Measurements from ENCODE around the gene RARS1. TPM values are rescaled to one million over a fixed set of nuclear protein-coding genes. Genes with fewer than 3 reads are reported as not detected.

The RARS1 gene
- total RNA-seq, 5 donors from 2014 or later (not counting 1 experiment from before 2014, with no cell fraction given), result 57.6 to 84.8 (median 62.6) TPM

GRCh38 chr5:168464641-168465040 lies 21.6 kb upstream of the RARS1 start:
- WGBS (ENCODE audit: insufficient coverage), result 95% methylated on average over 15 of the region's 20 CpGs

GRCh38 chr5:168467755-168468330 lies 18.4 kb upstream of the RARS1 start:
- 90% methylated on average over 10 of the region's 12 CpGs for WGBS (ENCODE audit: insufficient coverage)
- CTCF ChIA-PET, result no interaction called here

More at GRCh38 chr5:168464641-168465040, 21.6 kb upstream of the RARS1 start:
- H3K27ac ChIP-seq (ENCODE audit: low read length), result no peak overlapping the region
- CTCF ChIA-PET, result interaction anchor here in 1 of 2 donors (0.5 kb wide), 1 partner anchor 20 kb away, joined by 3 read pairs; no protein-coding TSS in a partner anchor
- no peaks in the 10 kb centered on the region for H3K4me1 ChIP-seq (ENCODE audit: control insufficient read depth in 1 of 2, extremely low read depth in 1 of 2, insufficient read depth in 2 of 2, low read length in 2 of 2)
- H3K9me3 ChIP-seq, result no peaks in the 10 kb centered on the region
- H3K36me3 ChIP-seq (ENCODE audit: control insufficient read depth in 2 of 2, extremely low read depth in 1 of 2, insufficient read depth in 1 of 2, low read length in 1 of 2), result no peaks in the 10 kb centered on the region
- no peak overlapping the region for H3K27ac Mint-ChIP-seq
- no peak for ATAC-seq (replicated peaks in 1 of 4)
- POLR2A ChIA-PET, result no interaction called here
- H3K36me3 Mint-ChIP-seq, result no peaks in the 10 kb centered on the region
- H3K4me3 Mint-ChIP-seq, result no peak overlapping the region
- H3K27me3 Mint-ChIP-seq, result peaks cover under 1 to 3% of the 10 kb centered on the region in 2 donors
- no peak overlapping the region for H3K4me3 ChIP-seq (ENCODE audit: control insufficient read depth in 1 of 2, extremely low read depth in 1 of 2, low read length in 1 of 2)
- H3K9me3 Mint-ChIP-seq, result no peaks in the 10 kb centered on the region
- no peaks in the 10 kb centered on the region for H3K4me1 Mint-ChIP-seq
- H3K27me3 ChIP-seq (replicated peaks in 1 of 2; ENCODE audit: control insufficient read depth in 2 of 2, extremely low read depth in 1 of 2, insufficient read depth in 2 of 2, low read length in 1 of 2), result peaks cover 0 to 8% of the 10 kb centered on the region in 2 experiments
- no peak for DNase-seq

GRCh38 chr5:168468836-168469235 lies 17.4 kb upstream of the RARS1 start:
- no peaks in the 10 kb centered on the region for H3K4me1 ChIP-seq (ENCODE audit: control insufficient read depth in 1 of 2, extremely low read depth in 1 of 2, insufficient read depth in 2 of 2, low read length in 2 of 2)
- DNase-seq (no peak), ATAC-seq (replicated peaks in 1 of 4) (no peak)
- Mint-ChIP-seq H3K36me3 (no peaks in the 10 kb centered on the region), H3K4me1 (no peaks in the 10 kb centered on the region), H3K4me3 (no peak overlapping the region), H3K9me3 (no peaks in the 10 kb centered on the region), H3K27me3 (peaks cover 6 to 7% of the 10 kb centered on the region in 2 donors), H3K27ac (no peak overlapping the region)
- no peaks in the 10 kb centered on the region for H3K9me3 ChIP-seq
- H3K36me3 ChIP-seq (ENCODE audit: control insufficient read depth in 2 of 2, extremely low read depth in 1 of 2, insufficient read depth in 1 of 2, low read length in 1 of 2), result no peaks in the 10 kb centered on the region
- no peak overlapping the region for H3K27ac ChIP-seq (ENCODE audit: low read length)
- no peak overlapping the region for H3K4me3 ChIP-seq (ENCODE audit: control insufficient read depth in 1 of 2, extremely low read depth in 1 of 2, low read length in 1 of 2)
- ChIA-PET CTCF (no interaction called here), POLR2A (no interaction called here)
- WGBS (ENCODE audit: insufficient coverage), result 100% methylated on average over 5 of the region's 8 CpGs
- peaks cover 0 to 5% of the 10 kb centered on the region in 2 experiments for H3K27me3 ChIP-seq (replicated peaks in 1 of 2; ENCODE audit: control insufficient read depth in 2 of 2, extremely low read depth in 1 of 2, insufficient read depth in 2 of 2, low read length in 1 of 2)

More at GRCh38 chr5:168467755-168468330, 18.4 kb upstream of the RARS1 start:
- H3K9me3 ChIP-seq, result no peaks in the 10 kb centered on the region
- POLR2A ChIA-PET, result no interaction called here
- DNase-seq (no peak), ATAC-seq (replicated peaks in 1 of 4) (no peak)
- no peaks in the 10 kb centered on the region for H3K36me3 ChIP-seq (ENCODE audit: control insufficient read depth in 2 of 2, extremely low read depth in 1 of 2, insufficient read depth in 1 of 2, low read length in 1 of 2)
- H3K27ac Mint-ChIP-seq, result no peak overlapping the region
- H3K9me3 Mint-ChIP-seq, result no peaks in the 10 kb centered on the region
- no peak overlapping the region for H3K27ac ChIP-seq (ENCODE audit: low read length)
- H3K27me3 ChIP-seq (replicated peaks in 1 of 2; ENCODE audit: control insufficient read depth in 2 of 2, extremely low read depth in 1 of 2, insufficient read depth in 2 of 2, low read length in 1 of 2), result peaks cover 0 to 5% of the 10 kb centered on the region in 2 experiments
- no peaks in the 10 kb centered on the region for H3K36me3 Mint-ChIP-seq
- no peak overlapping the region for H3K4me3 Mint-ChIP-seq
- H3K4me1 Mint-ChIP-seq, result no peaks in the 10 kb centered on the region
- no peak overlapping the region for H3K4me3 ChIP-seq (ENCODE audit: control insufficient read depth in 1 of 2, extremely low read depth in 1 of 2, low read length in 1 of 2)
- H3K27me3 Mint-ChIP-seq, result peaks cover 4 to 8% of the 10 kb centered on the region in 2 donors
- H3K4me1 ChIP-seq (ENCODE audit: control insufficient read depth in 1 of 2, extremely low read depth in 1 of 2, insufficient read depth in 2 of 2, low read length in 2 of 2), result no peaks in the 10 kb centered on the region

DNA sequence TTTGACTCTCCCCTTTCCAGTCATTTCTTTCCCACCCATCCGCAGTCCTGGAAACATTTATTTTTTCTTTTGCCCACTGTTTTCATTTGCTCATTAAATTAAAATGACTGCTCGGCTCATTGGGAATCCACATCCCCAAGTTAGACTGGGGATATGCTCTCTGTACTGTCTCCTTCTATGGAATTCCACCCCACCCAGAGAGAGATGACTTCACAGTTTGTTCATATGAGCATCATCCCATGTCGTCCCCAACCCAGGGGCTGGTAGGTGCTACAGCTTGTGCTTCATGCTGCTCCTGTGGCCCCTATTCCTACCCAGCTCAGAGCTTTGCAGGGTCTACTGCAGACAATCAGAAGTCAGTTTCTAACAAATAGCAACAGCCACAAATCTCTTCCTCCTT lies 16.5 kb upstream of the RARS1 start:
- Histone ChIP-seq H3K27me3 (replicated peaks in 1 of 2; ENCODE audit: control insufficient read depth in 2 of 2, extremely low read depth in 1 of 2, insufficient read depth in 2 of 2, low read length in 1 of 2) (peaks cover 0 to 5% of the 10 kb centered on the region in 2 experiments), H3K9me3 (no peaks in the 10 kb centered on the region), H3K4me1 (ENCODE audit: control insufficient read depth in 1 of 2, extremely low read depth in 1 of 2, insufficient read depth in 2 of 2, low read length in 2 of 2) (no peaks in the 10 kb centered on the region), H3K36me3 (ENCODE audit: control insufficient read depth in 2 of 2, extremely low read depth in 1 of 2, insufficient read depth in 1 of 2, low read length in 1 of 2) (no peaks in the 10 kb centered on the region), H3K27ac (ENCODE audit: low read length) (no peak overlapping the region), H3K4me3 (ENCODE audit: control insufficient read depth in 1 of 2, extremely low read depth in 1 of 2, low read length in 1 of 2) (no peak overlapping the region)
- Mint-ChIP-seq H3K36me3 (no peaks in the 10 kb centered on the region), H3K4me3 (no peak overlapping the region), H3K9me3 (no peaks in the 10 kb centered on the region), H3K27me3 (peaks cover 4 to 7% of the 10 kb centered on the region in 2 donors), H3K27ac (no peak overlapping the region), H3K4me1 (no peaks in the 10 kb centered on the region)
- ATAC-seq (replicated peaks in 1 of 4) (no peak), DNase-seq (no peak)
- POLR2A ChIA-PET, result no interaction called here
- 85% methylated on average over 3 of the region's 3 CpGs for WGBS (ENCODE audit: insufficient coverage)
- CTCF ChIA-PET, result no interaction called here

GRCh38 chr5:168471785-168472184 lies 14.5 kb upstream of the RARS1 start:
- ATAC-seq (replicated peaks in 1 of 4), result no peak
- H3K4me1 ChIP-seq (ENCODE audit: control insufficient read depth in 1 of 2, extremely low read depth in 1 of 2, insufficient read depth in 2 of 2, low read length in 2 of 2), result no peaks in the 10 kb centered on the region
- DNase-seq, result no peak
- H3K27me3 Mint-ChIP-seq, result peaks cover 4 to 7% of the 10 kb centered on the region in 2 donors
- no CpG with 5 or more reads among the region's 4 CpGs for WGBS (ENCODE audit: insufficient coverage)
- no peaks in the 10 kb centered on the region for H3K9me3 ChIP-seq
- H3K27ac ChIP-seq (ENCODE audit: low read length), result no peak overlapping the region
- H3K27me3 ChIP-seq (replicated peaks in 1 of 2; ENCODE audit: control insufficient read depth in 2 of 2, extremely low read depth in 1 of 2, insufficient read depth in 2 of 2, low read length in 1 of 2), result peaks cover 0 to 5% of the 10 kb centered on the region in 2 experiments
- no peaks in the 10 kb centered on the region for H3K36me3 ChIP-seq (ENCODE audit: control insufficient read depth in 2 of 2, extremely low read depth in 1 of 2, insufficient read depth in 1 of 2, low read length in 1 of 2)
- H3K36me3 Mint-ChIP-seq, result no peaks in the 10 kb centered on the region
- H3K4me3 Mint-ChIP-seq, result no peak overlapping the region
- H3K27ac Mint-ChIP-seq, result no peak overlapping the region
- H3K4me3 ChIP-seq (ENCODE audit: control insufficient read depth in 1 of 2, extremely low read depth in 1 of 2, low read length in 1 of 2), result no peak overlapping the region
- no peaks in the 10 kb centered on the region for H3K4me1 Mint-ChIP-seq
- H3K9me3 Mint-ChIP-seq, result no peaks in the 10 kb centered on the region
- ChIA-PET CTCF (no interaction called here), POLR2A (no interaction called here)

- H3K9me3 Mint-ChIP-seq, result no peaks in the 10 kb centered on the region
- Histone ChIP-seq H3K27me3 (replicated peaks in 1 of 2; ENCODE audit: control insufficient read depth in 2 of 2, extremely low read depth in 1 of 2, insufficient read depth in 2 of 2, low read length in 1 of 2) (peaks cover 0 to 5% of the 10 kb centered on the region in 2 experiments), H3K27ac (ENCODE audit: low read length) (no peak overlapping the region), H3K4me1 (ENCODE audit: control insufficient read depth in 1 of 2, extremely low read depth in 1 of 2, insufficient read depth in 2 of 2, low read length in 2 of 2) (no peaks in the 10 kb centered on the region), H3K4me3 (ENCODE audit: control insufficient read depth in 1 of 2, extremely low read depth in 1 of 2, low read length in 1 of 2) (no peak overlapping the region), H3K36me3 (ENCODE audit: control insufficient read depth in 2 of 2, extremely low read depth in 1 of 2, insufficient read depth in 1 of 2, low read length in 1 of 2) (no peaks in the 10 kb centered on the region), H3K9me3 (no peaks in the 10 kb centered on the region)
- DNase-seq, result no peak
- peaks cover 4 to 9% of the 10 kb centered on the region in 2 donors for H3K27me3 Mint-ChIP-seq
- H3K4me3 Mint-ChIP-seq, result no peak overlapping the region
- H3K36me3 Mint-ChIP-seq, result no peaks in the 10 kb centered on the region
- WGBS (ENCODE audit: insufficient coverage), result 20% methylated on average over 1 of the region's 5 CpGs
- ATAC-seq (replicated peaks in 1 of 4), result no peak
- POLR2A ChIA-PET, result no interaction called here
- H3K4me1 Mint-ChIP-seq, result no peaks in the 10 kb centered on the region
- no peak overlapping the region for H3K27ac Mint-ChIP-seq
- CTCF ChIA-PET, result no interaction called here
Observed at GRCh38 chr5:168472329-168472728, 13.9 kb upstream of the RARS1 start.

GRCh38 chr5:168474319-168474718 lies 12.0 kb upstream of the RARS1 start:
- H3K9me3 ChIP-seq, result no peaks in the 10 kb centered on the region
- no peak overlapping the region for H3K27ac ChIP-seq (ENCODE audit: low read length)
- no peak overlapping the region for H3K4me3 Mint-ChIP-seq
- no peak for ATAC-seq (replicated peaks in 1 of 4)
- no peak overlapping the region for H3K4me3 ChIP-seq (ENCODE audit: control insufficient read depth in 1 of 2, extremely low read depth in 1 of 2, low read length in 1 of 2)
- CTCF ChIA-PET, result no interaction called here
- no CpG with 5 or more reads among the region's 1 CpG for WGBS (ENCODE audit: insufficient coverage)
- no peaks in the 10 kb centered on the region for H3K36me3 Mint-ChIP-seq
- no peak for DNase-seq
- no peaks in the 10 kb centered on the region for H3K4me1 Mint-ChIP-seq
- H3K9me3 Mint-ChIP-seq, result no peaks in the 10 kb centered on the region
- H3K27ac Mint-ChIP-seq, result no peak overlapping the region
- H3K27me3 ChIP-seq (replicated peaks in 1 of 2; ENCODE audit: control insufficient read depth in 2 of 2, extremely low read depth in 1 of 2, insufficient read depth in 2 of 2, low read length in 1 of 2), result no peaks in the 10 kb centered on the region
- POLR2A ChIA-PET, result no interaction called here
- H3K36me3 ChIP-seq (ENCODE audit: control insufficient read depth in 2 of 2, extremely low read depth in 1 of 2, insufficient read depth in 1 of 2, low read length in 1 of 2), result no peaks in the 10 kb centered on the region
- no peaks in the 10 kb centered on the region for H3K4me1 ChIP-seq (ENCODE audit: control insufficient read depth in 1 of 2, extremely low read depth in 1 of 2, insufficient read depth in 2 of 2, low read length in 2 of 2)
- H3K27me3 Mint-ChIP-seq, result peaks cover 4 to 9% of the 10 kb centered on the region in 2 donors

Data from T-cell (primary cell).